ENCODE data around the gene ZNF576.

Gene ZNF576

DNA sequence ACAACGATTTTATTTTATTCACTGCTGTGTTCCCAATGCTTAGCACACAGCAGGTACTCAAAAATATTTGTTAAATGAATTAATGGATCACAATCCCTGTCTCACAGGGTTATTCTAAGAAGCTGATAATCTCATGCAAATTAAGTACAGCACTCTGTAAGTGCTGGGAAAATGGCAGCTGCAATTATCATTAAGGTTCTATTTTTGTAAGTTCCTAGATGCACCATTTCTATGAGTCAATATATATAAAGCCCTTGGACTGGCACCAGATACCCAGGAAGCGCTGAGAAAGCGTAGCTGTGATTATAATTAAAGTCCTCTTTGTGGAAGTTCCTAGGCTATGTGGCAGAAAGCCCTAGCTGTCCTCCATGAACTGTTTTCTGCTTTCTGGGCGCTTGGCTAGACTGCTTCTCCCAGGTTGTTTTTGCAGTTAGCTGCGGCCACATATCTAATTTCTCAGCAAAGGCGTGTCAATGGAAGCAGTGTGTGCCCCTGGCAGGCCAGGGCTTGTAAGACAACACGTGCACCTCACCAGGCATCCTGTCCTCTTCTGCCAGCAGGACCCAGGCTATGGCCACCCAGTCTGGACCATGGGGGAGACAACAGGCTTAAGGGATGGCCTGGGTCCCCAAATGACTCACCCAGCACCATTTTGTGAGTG, 10.3 kb downstream of the ZNF576 start:
- TF ChIP-seq, protein P1, sequence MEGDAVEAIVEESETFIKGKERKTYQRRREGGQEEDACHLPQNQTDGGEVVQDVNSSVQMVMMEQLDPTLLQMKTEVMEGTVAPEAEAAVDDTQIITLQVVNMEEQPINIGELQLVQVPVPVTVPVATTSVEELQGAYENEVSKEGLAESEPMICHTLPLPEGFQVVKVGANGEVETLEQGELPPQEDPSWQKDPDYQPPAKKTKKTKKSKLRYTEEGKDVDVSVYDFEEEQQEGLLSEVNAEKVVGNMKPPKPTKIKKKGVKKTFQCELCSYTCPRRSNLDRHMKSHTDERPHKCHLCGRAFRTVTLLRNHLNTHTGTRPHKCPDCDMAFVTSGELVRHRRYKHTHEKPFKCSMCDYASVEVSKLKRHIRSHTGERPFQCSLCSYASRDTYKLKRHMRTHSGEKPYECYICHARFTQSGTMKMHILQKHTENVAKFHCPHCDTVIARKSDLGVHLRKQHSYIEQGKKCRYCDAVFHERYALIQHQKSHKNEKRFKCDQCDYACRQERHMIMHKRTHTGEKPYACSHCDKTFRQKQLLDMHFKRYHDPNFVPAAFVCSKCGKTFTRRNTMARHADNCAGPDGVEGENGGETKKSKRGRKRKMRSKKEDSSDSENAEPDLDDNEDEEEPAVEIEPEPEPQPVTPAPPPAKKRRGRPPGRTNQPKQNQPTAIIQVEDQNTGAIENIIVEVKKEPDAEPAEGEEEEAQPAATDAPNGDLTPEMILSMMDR (IDR thresholded peaks at IDR 0.05), result no peak
- no peak for TF ChIP-seq ZFX (IDR thresholded peaks at IDR 0.05; ENCODE audit: borderline replicate concordance)
- H3K27ac ChIP-seq, result no peak overlapping the region

DNA sequence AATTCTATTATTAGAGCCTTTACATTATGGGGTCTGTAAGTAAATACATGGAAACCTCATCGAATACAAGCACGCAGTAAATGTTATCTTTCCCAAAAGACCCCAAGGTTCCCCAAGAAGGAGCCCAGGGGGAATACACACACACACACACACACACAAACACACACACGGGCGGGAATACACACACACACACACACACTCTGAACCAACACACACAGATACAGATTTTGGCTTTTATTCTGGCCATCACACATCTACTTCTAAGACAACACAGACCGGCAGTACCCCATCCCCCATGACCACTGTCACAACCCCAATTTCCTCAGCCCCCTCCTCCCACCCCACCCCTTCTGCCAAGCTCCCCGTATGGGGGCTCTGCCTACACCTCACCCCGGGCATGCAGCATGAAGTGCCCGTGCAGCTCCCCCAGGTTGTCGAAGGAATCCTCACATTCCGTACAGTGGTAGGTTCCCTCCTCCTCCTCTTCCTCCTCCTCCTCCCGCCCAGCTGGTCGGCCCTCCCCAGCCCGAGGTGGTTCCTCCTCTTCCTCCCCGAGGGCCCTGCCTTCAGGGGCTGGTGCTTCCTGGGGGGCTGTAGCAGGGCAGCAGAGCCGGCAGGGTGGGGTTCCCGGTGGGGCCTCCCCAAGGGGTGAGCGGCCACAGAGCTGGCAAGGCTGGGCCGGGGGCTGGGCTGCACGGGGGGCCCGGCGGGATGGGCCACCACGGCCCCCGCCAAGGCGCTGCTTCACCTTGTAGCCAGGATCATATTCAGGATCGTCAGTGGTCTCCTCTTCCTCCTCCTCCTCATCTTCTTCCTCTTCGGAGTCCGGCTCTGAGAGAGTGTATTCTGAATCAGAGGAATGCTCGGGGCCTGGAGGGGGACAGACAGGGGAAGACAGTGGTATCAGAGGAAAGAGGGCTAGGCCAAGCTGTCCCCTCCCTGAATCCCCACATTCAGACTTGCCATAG, 11.1 kb downstream of the ZNF576 start:
- H3K27ac ChIP-seq, result no peak overlapping the region
- TF ChIP-seq, protein P1 (IDR thresholded peaks at IDR 0.05), result no peak
- no peak for TF ChIP-seq ZFX (IDR thresholded peaks at IDR 0.05; ENCODE audit: borderline replicate concordance)

DNA sequence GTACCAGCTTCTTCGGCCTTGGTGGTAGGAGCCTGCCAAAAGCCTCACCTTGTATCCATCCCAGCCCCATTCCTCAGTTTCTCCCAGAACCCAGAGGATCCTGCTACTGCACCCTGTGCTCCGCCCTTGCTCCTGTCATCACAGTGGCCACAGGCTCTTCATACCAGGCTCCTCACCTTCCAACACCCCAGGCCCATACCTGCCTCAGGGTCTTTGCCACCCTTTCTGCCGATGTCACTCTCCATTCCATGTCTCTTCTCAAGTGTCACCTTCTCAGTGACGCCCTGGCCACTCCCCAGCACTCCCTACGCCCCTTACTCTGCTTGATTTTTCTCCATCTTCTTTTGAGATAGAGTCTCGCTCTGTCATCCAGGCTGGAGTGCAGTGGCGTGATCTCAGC, 13.5 kb downstream of the ZNF576 start:
- TF ChIP-seq ZFX (IDR thresholded peaks at IDR 0.05; ENCODE audit: borderline replicate concordance), result no peak
- H3K27ac ChIP-seq, result no peak overlapping the region

DNA sequence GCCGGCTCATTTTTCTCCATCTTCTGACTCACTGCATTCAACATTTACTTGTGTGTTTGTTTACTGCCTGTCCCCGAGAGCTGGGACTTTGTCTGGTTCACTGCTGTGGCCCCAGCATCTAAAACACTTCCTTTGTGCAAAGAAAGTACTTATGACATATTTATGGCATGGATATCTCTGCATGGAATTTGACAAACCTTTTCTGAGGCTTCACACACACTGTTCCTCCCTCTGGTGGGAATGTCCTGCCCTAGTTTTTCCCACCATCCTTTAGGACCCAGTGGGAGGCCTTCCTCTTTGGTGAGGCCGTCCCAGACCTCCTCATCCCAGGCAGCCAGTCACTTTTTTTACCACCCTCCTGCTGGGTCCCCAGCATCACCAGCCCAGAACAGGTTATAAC, 14.1 kb downstream of the ZNF576 start:
- no peak overlapping the region for H3K27ac ChIP-seq
- TF ChIP-seq ZFX (IDR thresholded peaks at IDR 0.05; ENCODE audit: borderline replicate concordance), result no peak
- TF ChIP-seq, protein P1 (IDR thresholded peaks at IDR 0.05), result no peak

DNA sequence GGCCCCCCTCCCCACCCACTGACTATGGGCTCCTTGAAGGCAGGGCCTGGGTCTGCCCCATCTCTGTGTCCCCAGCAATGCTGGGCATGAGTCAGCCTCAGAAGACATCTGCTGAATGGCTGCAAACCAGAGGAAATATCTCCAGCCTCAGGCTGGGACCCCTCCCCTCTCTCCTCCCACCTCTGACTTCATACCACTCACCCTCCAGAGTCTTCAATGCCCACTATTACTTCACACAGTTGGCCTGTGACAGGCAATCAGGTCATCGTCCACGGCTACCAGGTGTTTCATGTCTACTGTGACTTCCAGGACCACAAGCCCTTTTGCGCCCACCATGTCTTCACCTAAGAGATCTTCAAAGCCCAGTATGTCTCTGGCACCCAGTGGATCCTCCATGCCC, 15.4 kb downstream of the ZNF576 start, which contains the start of gene SRRM5:
Gene SRRM5, plus strand, starts transcription at position 301 of the 400 bp plus-strand sequence. Its CDS starts 34 bp downstream, at position 335.
- no peak within 1 kb of the TSS for H3K27ac ChIP-seq

DNA sequence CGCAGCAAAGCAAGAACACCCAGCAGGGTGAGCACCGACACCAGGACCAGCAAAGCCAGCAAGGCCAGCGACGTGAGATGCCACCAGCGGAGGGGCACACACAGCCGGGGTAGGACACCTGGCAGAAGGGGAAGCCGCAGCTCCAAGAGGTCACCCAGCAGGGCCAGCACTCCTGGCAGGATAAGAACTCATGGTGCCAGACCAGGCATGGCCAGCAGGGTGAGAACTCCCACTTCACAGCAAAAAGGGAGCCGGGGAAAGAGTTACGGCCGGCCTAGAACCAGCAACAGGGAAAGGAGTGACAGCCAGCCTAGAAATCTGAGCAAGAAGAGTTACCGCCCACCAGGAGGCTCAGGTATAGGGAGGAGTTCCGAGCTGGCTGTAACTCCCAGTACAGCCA, 16.0 kb downstream of the ZNF576 start:
- TF ChIP-seq, protein P1 (IDR thresholded peaks at IDR 0.05), result no peak
- TF ChIP-seq ZFX (IDR thresholded peaks at IDR 0.05; ENCODE audit: borderline replicate concordance), result no peak
- no peak overlapping the region for H3K27ac ChIP-seq

More for the DNA sequence above, 15.4 kb downstream of the ZNF576 start, which contains the start of gene SRRM5:
- no peak for TF ChIP-seq ZFX (IDR thresholded peaks at IDR 0.05; ENCODE audit: borderline replicate concordance)
- TF ChIP-seq, protein P1 (IDR thresholded peaks at IDR 0.05), result no peak

DNA sequence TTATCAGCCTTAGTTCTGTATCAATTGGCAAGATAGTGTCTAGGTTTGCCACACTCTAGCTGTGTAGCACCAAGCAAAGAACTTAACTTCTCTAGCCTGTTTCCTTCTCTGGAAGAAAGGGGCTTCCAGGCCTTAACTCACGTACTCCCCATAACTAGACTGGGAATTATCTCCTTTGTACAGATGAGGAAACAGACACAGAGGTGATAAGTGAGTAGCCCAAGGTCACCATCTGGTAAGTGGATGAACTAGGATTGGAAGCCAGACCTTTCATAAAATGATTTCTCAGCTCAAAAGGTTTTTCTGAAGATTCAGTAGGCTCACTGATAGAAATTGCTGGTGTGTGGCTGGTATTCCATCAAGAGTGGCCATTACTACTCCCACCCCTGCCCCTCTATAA, 19.9 kb downstream of the ZNF576 start:
- H3K27ac ChIP-seq, result no peak overlapping the region
- TF ChIP-seq, protein P1 (IDR thresholded peaks at IDR 0.05), result no peak
- TF ChIP-seq ZFX (IDR thresholded peaks at IDR 0.05; ENCODE audit: borderline replicate concordance), result no peak

Data from 22Rv1 (cell line).